Ectodermal cell (in vitro differentiated cells): ENCODE results near the gene SAXO2.
"Not testable (repeated sequence)": the region's sequence is repeated elsewhere in the genome, so short reads cannot be mapped to it uniquely, and the experiment has no call there.

Source experiments
- H3K27ac ChIP-seq: 2 replicates; pipeline ENCODE4 v1.7.0; 2013; ENCODE audit warnings: mild to moderate bottlenecking, low read depth, low read length; ENCODE audit not compliant: insufficient read depth, poor library complexity, severe bottlenecking
- H3K27me3 ChIP-seq: 2 replicates; pipeline ENCODE4 v1.7.0; 2013; ENCODE audit warnings: mild to moderate bottlenecking, low read length; ENCODE audit not compliant: insufficient read depth, control insufficient read depth, poor library complexity, severe bottlenecking
- H3K36me3 ChIP-seq: one replicate; pipeline ENCODE4 v1.7.0; 2013; ENCODE audit warnings: low read length; ENCODE audit not compliant: control insufficient read depth, insufficient read depth
- H3K4me1 ChIP-seq: one replicate; pipeline ENCODE4 v1.7.0; 2013; ENCODE audit warnings: low read length; ENCODE audit not compliant: control insufficient read depth, insufficient read depth
- H3K4me3 ChIP-seq: 2 replicates; pipeline ENCODE4 v1.7.0; 2013; ENCODE audit warnings: low read depth, low read length, control low read depth; ENCODE audit not compliant: insufficient read depth
- H3K9me3 ChIP-seq: 2 replicates; pipeline ENCODE4 v1.7.0; 2013; ENCODE audit warnings: mild to moderate bottlenecking, low read length, moderate library complexity; ENCODE audit not compliant: control insufficient read depth
- WGBS, 2 experiments: methylation state at CpG; one replicate each; pipeline ENCODE4 v1.1.7; 2013; ENCODE audit warnings: missing lambda C conversion rate in 2 of 2; 5-methylcytosine and 5-hydroxymethylcytosine counted together

Gene SAXO2

GRCh38 chr15:82301296-82302016 is 38.8 kb downstream of the SAXO2 start:
- no peak overlapping the region for H3K4me3 ChIP-seq
- no peaks in the 10 kb centered on the region for H3K9me3 ChIP-seq
- no peak overlapping the region for H3K27ac ChIP-seq
- no peaks in the 10 kb centered on the region for H3K36me3 ChIP-seq
- H3K4me1 ChIP-seq = no peaks in the 10 kb centered on the region
- 82 to 88% methylated on average over 3 of the region's 3 CpGs for WGBS, 2 experiments
- H3K27me3 ChIP-seq = no peaks in the 10 kb centered on the region

GRCh38 chr15:82303956-82304777 is 41.5 kb downstream of the SAXO2 start:
- Histone ChIP-seq H3K4me3 (no peak overlapping the region), H3K4me1 (no peaks in the 10 kb centered on the region), H3K9me3 (no peaks in the 10 kb centered on the region), H3K36me3 (no peaks in the 10 kb centered on the region), H3K27ac (no peak overlapping the region), H3K27me3 (no peaks in the 10 kb centered on the region)
- 92 to 93% methylated on average over 12 of the region's 12 CpGs for WGBS, 2 experiments

DNA sequence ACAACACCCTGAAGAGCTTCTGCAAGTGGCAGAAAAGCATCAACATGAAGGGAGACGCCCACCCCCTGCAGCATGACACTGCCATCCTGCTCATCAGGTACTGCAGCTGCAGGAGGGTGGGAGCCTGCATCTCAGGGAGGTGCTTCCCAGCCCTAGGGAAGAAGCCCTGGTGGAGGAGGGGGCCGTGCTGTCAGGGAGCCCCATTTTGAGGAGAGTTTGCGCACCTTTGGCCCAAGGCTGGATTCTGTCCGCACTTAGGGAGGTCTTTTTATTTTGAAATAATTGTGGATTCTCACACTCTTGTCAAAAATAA is 42.1 kb downstream of the SAXO2 start:
- H3K4me3 ChIP-seq = no peak overlapping the region
- H3K27me3 ChIP-seq = no peaks in the 10 kb centered on the region
- no peaks in the 10 kb centered on the region for H3K9me3 ChIP-seq
- H3K36me3 ChIP-seq = no peaks in the 10 kb centered on the region
- 89% methylated on average over 4 of the region's 4 CpGs for WGBS, 2 experiments
- H3K4me1 ChIP-seq = no peaks in the 10 kb centered on the region
- no peak overlapping the region for H3K27ac ChIP-seq

GRCh38 chr15:82305621-82306048 is 43.0 kb downstream of the SAXO2 start:
- Histone ChIP-seq H3K27ac (no peak overlapping the region), H3K4me3 (no peak overlapping the region), H3K9me3 (no peaks in the 10 kb centered on the region), H3K27me3 (no peaks in the 10 kb centered on the region), H3K36me3 (no peaks in the 10 kb centered on the region), H3K4me1 (no peaks in the 10 kb centered on the region)
- 92 to 93% methylated on average over 7 of the region's 7 CpGs for WGBS, 2 experiments

GRCh38 chr15:82306791-82307713 is 44.4 kb downstream of the SAXO2 start:
- Histone ChIP-seq H3K27me3 (no peaks in the 10 kb centered on the region), H3K4me3 (no peak overlapping the region), H3K27ac (no peak overlapping the region), H3K36me3 (no peaks in the 10 kb centered on the region), H3K4me1 (no peaks in the 10 kb centered on the region), H3K9me3 (no peaks in the 10 kb centered on the region)
- WGBS, 2 experiments = 87 to 89% methylated on average over 16 of the region's 16 CpGs

- WGBS, 2 experiments = 93 to 94% methylated on average over 8 of the region's 8 CpGs
- H3K36me3 ChIP-seq = no peaks in the 10 kb centered on the region
- H3K9me3 ChIP-seq = no peaks in the 10 kb centered on the region
- no peak overlapping the region for H3K27ac ChIP-seq
- no peaks in the 10 kb centered on the region for H3K4me1 ChIP-seq
- no peaks in the 10 kb centered on the region for H3K27me3 ChIP-seq
- no peak overlapping the region for H3K4me3 ChIP-seq
Measured at GRCh38 chr15:82307714-82308081, 45.1 kb downstream of the SAXO2 start.

DNA sequence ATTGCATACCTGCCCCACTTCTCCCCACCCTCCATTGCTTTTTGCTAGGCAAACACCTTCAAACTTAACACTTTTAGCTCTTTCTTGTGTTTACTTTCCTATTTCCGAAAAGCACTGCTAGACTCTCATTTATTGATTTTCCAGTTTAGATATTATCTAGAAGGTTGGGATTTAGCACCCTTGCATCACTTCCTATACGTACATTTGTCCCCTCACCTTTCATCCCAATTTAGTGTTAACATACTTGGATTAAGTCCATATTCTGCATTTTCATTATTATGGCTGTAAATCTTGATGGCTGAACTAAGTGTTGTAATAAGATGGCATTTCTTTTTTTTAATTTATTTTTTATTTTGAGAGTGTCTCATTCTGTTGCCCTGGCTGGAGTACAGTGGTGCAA is 47.2 kb downstream of the SAXO2 start:
- Histone ChIP-seq H3K9me3 (no peaks in the 10 kb centered on the region), H3K27ac (no peak overlapping the region), H3K27me3 (no peaks in the 10 kb centered on the region), H3K4me1 (no peaks in the 10 kb centered on the region), H3K4me3 (no peak overlapping the region), H3K36me3 (no peaks in the 10 kb centered on the region)
- 80 to 94% methylated on average over 1 to 2 of the region's 2 CpGs for WGBS, 2 experiments

- not testable (repeated sequence) for H3K27ac ChIP-seq, H3K4me1 ChIP-seq, H3K4me3 ChIP-seq, H3K36me3 ChIP-seq, H3K9me3 ChIP-seq, H3K27me3 ChIP-seq
- 84 to 87% methylated on average over 5 of the region's 5 CpGs for WGBS, 2 experiments
Measured at GRCh38 chr15:82311321-82311720, 48.7 kb downstream of the SAXO2 start.

DNA sequence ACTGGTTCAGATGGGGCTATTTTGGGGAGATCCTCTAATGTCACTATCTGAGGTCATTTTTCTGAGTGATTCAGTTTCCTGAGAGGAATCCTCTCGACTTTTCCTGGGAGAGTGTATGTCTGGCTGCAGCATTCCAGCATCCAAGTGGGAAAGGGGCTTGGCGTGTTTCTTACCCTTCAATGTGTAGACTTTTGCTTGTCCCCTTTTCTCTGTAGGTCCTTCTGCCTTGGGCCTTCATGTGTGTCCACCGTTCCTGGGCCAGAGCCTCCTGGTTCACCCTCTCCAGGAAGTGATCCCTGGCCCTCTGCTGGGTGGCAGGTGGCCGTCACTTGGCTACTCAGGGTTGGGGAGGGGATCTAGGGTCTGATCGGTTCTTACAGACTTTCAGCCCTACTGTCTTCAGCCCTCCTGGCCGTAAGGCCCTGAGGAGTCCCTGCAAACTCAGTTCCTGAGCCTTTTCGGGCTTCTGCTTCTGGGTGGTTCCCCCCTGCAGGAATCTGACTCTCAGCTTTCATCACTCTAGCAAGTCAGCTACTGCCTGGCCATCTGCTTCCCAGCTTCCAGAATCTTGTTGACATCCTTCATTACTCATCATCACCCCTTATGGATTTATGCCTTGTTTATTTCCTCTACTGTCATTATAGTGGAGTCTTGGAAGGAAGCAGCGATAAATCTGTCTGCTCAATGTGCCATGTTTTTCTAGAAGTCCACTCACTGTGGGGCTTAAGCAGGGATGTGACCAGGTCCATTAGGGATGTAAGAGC is 50.1 kb downstream of the SAXO2 start:
- WGBS, 2 experiments = 74 to 75% methylated on average over 8 of the region's 8 CpGs
- Histone ChIP-seq H3K9me3 (no peaks in the 10 kb centered on the region), H3K4me3 (no peak overlapping the region)

More for the DNA sequence above, 50.1 kb downstream of the SAXO2 start:
- Histone ChIP-seq H3K27ac (no peak overlapping the region), H3K4me1 (no peaks in the 10 kb centered on the region), H3K27me3 (no peaks in the 10 kb centered on the region), H3K36me3 (no peaks in the 10 kb centered on the region)
